Small intestine (tissue), 7 donors: ENCODE measurements around the gene ITGA7. TPM values are rescaled to one million over a fixed set of nuclear protein-coding genes. Genes with fewer than 3 reads are reported as not detected.
A peak's percentile ranks its signal among the peaks of the same experiment; 100 is the strongest.

ENCODE experiments used
- DNase-seq, 2 donors: peaks; one replicate each; pipeline versions ENCODE4 v3.0.0 to v3.0.0-alpha.2; 2013
- FAIRE-seq: peaks from 2 replicates; lab custom pipeline; 2012; peaks lifted over from hg19 to GRCh38; lab: Jason Lieb, UNC
- H3K27ac ChIP-seq, 3 donors: one replicate each; pipeline ENCODE4 v1.5.1; 2013; ENCODE audit warnings: low read length in 2 of 3, mild to moderate bottlenecking in 2 of 3, control low read depth in 1 of 3, inconsistent platforms in 1 of 3, low read depth in 1 of 3, moderate library complexity in 1 of 3
- H3K27me3 ChIP-seq, 3 donors: one replicate each; pipeline ENCODE4 v1.6.1; 2013; ENCODE audit warnings: low read length in 3 of 3, inconsistent platforms in 1 of 3; ENCODE audit not compliant: control insufficient read depth in 3 of 3, insufficient read depth in 3 of 3
- H3K36me3 ChIP-seq, 3 donors: one replicate each; pipeline ENCODE4 v1.6.1; 2013; ENCODE audit warnings: low read length in 3 of 3, inconsistent platforms in 1 of 3, low read depth in 1 of 3, mild to moderate bottlenecking in 1 of 3, moderate library complexity in 1 of 3; ENCODE audit not compliant: control insufficient read depth in 3 of 3, insufficient read depth in 2 of 3
- H3K4me1 ChIP-seq, 3 donors: one replicate each; pipeline ENCODE4 v1.6.1; 2013; ENCODE audit warnings: low read length in 2 of 3, inconsistent platforms in 1 of 3, low read depth in 1 of 3, mild to moderate bottlenecking in 1 of 3, moderate library complexity in 1 of 3; ENCODE audit not compliant: control insufficient read depth in 3 of 3, insufficient read depth in 2 of 3
- H3K4me3 ChIP-seq, 3 donors: one replicate each; pipeline ENCODE4 v1.5.1; 2013; ENCODE audit warnings: low read length in 3 of 3, control low read depth in 1 of 3, inconsistent platforms in 1 of 3, low read depth in 1 of 3, mild to moderate bottlenecking in 1 of 3, moderate library complexity in 1 of 3
- H3K9me3 ChIP-seq, 2 donors: one replicate each; pipeline ENCODE4 v1.6.1; 2013; ENCODE audit warnings: low read depth in 1 of 2, low read length in 1 of 2; ENCODE audit not compliant: control insufficient read depth in 2 of 2, insufficient read depth in 1 of 2
- WGBS, 3 donors: extraction: QIAGEN DNeasy Blood & Tissue Kit; methylation state at CpG; one replicate each; pipeline ENCODE4 v1.1.7; 2013; 5-methylcytosine and 5-hydroxymethylcytosine counted together
- polyA plus RNA-seq, 4 donors: library from polyadenylated mRNA; stranded (reverse) in 3 of 4; unstranded in 1 of 4; fragments of 200-250 nt in 3 of 4; fragments of 120-200 nt in 1 of 4; gene quantifications; one replicate each; pipeline versions ENCODE4 v1.2.1 to v1.2.3, GENCODE V29; 2013
- donor health status: healthy with polysubstance abuse.
- donor health status: control.
- donor health status: control.
- donor health status: Bipolar disorder and iron deficiency.
- donor health status: healthy.

Gene ITGA7
- polyA plus RNA-seq, 4 donors: 6.3 to 81.6 (median 29.6) TPM

- FAIRE-seq (no peak), DNase-seq (no peak)
- Histone ChIP-seq H3K36me3 (peaks cover 0 to 22% (median 0%) of the 10 kb centered on the region in 3 donors), H3K27ac (no peak overlapping the region), H3K27me3 (no peaks in the 10 kb centered on the region), H3K4me3 (no peak overlapping the region), H3K4me1 (peaks cover 0 to 36% (median 3%) of the 10 kb centered on the region in 3 donors), H3K9me3 (no peaks in the 10 kb centered on the region)
- WGBS, 3 donors: 84 to 86% (median 84%) methylated on average over 7 of the region's 7 CpGs
These were observed 10.0 kb downstream of the ITGA7 start for GRCh38 chr12:55697686-55698085.

DNA sequence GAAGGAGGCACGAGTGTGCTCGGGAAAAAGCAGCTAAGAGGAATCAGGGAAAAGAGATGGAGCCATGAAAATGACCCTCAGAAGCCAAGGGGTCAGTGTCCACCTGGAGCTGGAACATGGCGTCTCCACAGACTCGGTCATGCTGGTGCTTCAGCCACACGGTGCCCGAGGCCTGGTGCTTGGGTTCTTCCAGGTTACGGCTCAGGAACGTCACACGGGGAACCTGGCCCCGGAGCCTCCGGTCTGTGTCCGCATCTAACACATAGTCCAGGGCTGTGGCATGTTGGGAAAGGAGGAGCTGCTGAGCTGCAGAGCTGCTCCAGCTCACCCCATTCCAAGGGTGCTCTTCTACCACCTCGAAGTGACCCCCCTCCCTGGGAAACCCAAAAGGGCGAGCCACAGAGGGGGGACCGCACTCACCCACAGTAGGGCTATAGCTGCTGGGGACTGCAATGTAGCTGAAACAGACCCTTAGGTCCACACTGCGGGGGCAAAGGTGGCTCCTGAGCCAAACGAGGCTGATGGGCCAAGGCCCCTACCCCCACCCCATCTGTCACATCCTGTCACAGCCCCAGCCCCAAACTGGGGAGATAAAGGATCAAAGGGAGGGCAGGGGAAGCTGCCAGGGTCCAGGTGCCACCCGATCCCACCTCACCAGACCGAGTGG, 10.8 kb downstream of the ITGA7 start:
- 81 to 87% (median 82%) methylated on average over 17 to 19 of the region's 19 CpGs for WGBS, 3 donors
- no peaks in the 10 kb centered on the region for H3K27me3 ChIP-seq
- DNase-seq: no peak
- peaks cover 0 to 35% (median 3%) of the 10 kb centered on the region in 3 donors for H3K4me1 ChIP-seq
- no peak overlapping the region for H3K27ac ChIP-seq
- FAIRE-seq: no peak
- H3K36me3 ChIP-seq: peaks cover 0 to 23% (median 0%) of the 10 kb centered on the region in 3 donors
- no peaks in the 10 kb centered on the region for H3K9me3 ChIP-seq
- H3K4me3 ChIP-seq: no peak overlapping the region

DNA sequence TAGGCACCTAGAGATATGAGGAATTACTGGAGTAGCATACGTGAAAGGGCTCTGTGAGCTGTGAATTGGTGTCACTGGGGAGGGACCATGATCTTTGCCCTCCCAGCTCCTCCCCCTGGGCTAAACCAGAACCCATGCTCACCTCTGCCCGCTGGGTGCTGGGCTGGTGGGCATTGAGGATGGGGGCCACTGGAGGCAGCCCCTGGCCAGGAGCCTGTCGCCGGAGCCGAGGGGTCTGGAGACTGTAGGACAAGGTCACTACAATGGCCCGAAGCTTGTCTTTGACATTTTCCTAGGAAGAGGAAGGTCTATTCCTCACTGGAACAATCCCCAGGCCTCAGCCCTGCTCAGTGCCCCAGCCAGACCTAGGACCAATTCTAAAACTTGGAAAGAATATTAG, 11.6 kb downstream of the ITGA7 start:
- FAIRE-seq: no peak
- WGBS, 3 donors: 74 to 86% (median 74%) methylated on average over 6 of the region's 6 CpGs
- no peak for DNase-seq

DNA sequence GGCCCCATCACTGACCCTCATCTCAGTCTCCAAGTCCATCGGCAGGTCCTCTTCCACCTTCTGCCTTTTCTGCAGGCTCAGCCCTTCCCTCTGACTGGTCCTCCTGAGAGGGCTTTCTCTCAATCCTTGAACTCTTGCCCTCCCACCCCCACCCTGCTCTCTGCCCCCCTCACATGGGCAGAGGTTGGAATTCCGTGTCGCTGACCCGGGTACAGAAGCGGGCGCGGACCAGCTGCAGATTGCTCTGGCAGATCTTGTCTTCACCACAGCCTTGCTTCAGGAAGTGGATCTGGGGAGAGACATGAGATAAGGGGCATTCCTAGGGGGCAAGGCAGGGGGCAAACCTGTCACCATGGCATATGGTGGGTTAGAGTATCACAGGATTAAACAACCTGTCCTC, 12.4 kb downstream of the ITGA7 start:
- DNase-seq (peak; percentile 26 to 55), FAIRE-seq (no peak)
- Histone ChIP-seq H3K4me1 (peaks cover 0 to 35% (median 3%) of the 10 kb centered on the region in 3 donors), H3K9me3 (no peaks in the 10 kb centered on the region), H3K4me3 (no peak overlapping the region), H3K36me3 (peaks cover 0 to 26% (median 0%) of the 10 kb centered on the region in 3 donors), H3K27ac (no peak overlapping the region), H3K27me3 (no peaks in the 10 kb centered on the region)
- 51 to 60% (median 55%) methylated on average over 7 of the region's 7 CpGs for WGBS, 3 donors

More for the DNA sequence above, 11.6 kb downstream of the ITGA7 start:
- Histone ChIP-seq H3K4me1 (peaks cover 0 to 35% (median 3%) of the 10 kb centered on the region in 3 donors), H3K27ac (no peak overlapping the region), H3K36me3 (peaks cover 0 to 26% (median 0%) of the 10 kb centered on the region in 3 donors), H3K4me3 (no peak overlapping the region), H3K27me3 (no peaks in the 10 kb centered on the region), H3K9me3 (no peaks in the 10 kb centered on the region)

- peaks cover 0 to 26% (median 0%) of the 10 kb centered on the region in 3 donors for H3K36me3 ChIP-seq
These were observed 13.1 kb downstream of the ITGA7 start for GRCh38 chr12:55694651-55695050.

DNA sequence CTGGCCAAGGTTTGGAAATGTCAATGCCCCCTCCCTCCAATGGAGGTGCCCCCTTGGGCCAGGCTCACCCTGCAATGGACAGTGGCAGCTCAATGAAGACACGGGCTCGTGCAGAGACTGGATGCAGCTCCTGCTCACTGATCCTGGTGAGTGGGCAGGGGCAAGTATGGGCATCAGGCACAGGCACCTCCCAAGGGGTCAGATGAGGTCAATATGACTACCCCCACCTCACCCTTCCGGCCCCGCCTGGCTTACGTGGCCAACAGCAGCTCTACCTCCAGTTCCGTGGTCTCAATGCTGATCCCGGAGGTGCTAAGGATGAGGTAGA, 13.6 kb downstream of the ITGA7 start:
- Histone ChIP-seq H3K36me3 (peaks cover 0 to 28% (median 0%) of the 10 kb centered on the region in 3 donors), H3K27ac (no peak overlapping the region), H3K4me1 (peaks cover 0 to 24% (median 1%) of the 10 kb centered on the region in 3 donors), H3K9me3 (no peaks in the 10 kb centered on the region), H3K4me3 (no peak overlapping the region), H3K27me3 (no peaks in the 10 kb centered on the region)
- DNase-seq (no peak), FAIRE-seq (no peak)
- WGBS, 3 donors: 95 to 98% (median 96%) methylated on average over 7 of the region's 7 CpGs

More at GRCh38 chr12:55694651-55695050, 13.1 kb downstream of the ITGA7 start:
- DNase-seq: no peak
- WGBS, 3 donors: 93 to 100% (median 98%) methylated on average over 4 of the region's 4 CpGs
- H3K4me1 ChIP-seq: peaks cover 0 to 29% (median 3%) of the 10 kb centered on the region in 3 donors
- no peaks in the 10 kb centered on the region for H3K9me3 ChIP-seq
- H3K27ac ChIP-seq: no peak overlapping the region
- no peak for FAIRE-seq
- no peaks in the 10 kb centered on the region for H3K27me3 ChIP-seq
- no peak overlapping the region for H3K4me3 ChIP-seq

DNA sequence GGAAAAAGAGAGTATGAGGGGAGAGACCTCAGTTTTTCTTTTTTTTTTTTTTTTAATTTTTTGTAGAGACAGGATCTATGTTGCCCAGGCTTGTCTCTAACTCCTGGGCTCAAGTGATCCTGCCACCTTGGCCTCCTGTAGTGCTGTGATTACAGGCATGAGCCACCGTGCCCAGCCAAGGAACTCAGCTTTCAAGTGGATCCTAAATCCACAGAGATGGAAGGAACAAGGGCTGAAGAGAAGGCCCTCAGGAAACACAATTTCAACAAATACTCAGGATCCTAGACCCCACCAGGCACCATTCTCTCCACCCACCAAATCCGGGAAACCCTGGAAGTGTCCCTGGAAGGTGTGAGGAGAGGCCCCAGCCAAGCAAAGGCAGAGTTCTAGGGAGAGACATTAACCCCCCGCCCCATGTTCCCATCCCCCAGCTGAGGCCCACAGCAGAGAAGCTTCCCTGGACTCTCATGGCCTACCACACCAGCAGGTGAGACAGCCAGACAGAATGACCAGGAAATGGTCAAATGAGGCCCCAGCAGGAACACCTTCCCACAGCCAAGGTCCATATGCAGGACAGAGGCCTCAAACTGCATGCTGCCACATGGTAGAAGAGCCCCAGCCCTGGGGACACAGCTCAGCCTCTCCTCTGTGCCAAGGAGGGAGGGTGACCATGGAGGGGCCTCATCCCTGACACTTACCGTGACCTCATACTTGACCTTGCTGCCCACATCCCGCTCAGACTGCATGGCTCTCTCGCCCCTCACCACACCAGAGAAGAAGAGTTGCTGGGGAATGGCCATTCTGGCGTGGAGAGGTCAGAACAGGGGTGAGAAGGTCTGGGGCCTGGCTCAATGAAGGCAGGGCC, 14.1 kb downstream of the ITGA7 start:
- no peak overlapping the region for H3K4me3 ChIP-seq
- DNase-seq: no peak
- peaks cover 0 to 22% (median 0%) of the 10 kb centered on the region in 3 donors for H3K4me1 ChIP-seq
- H3K27me3 ChIP-seq: no peaks in the 10 kb centered on the region
- FAIRE-seq: no peak
- WGBS, 3 donors: 92 to 95% (median 93%) methylated on average over 7 of the region's 7 CpGs
- H3K27ac ChIP-seq: no peak overlapping the region
- peaks cover 0 to 32% (median 0%) of the 10 kb centered on the region in 3 donors for H3K36me3 ChIP-seq
- no peaks in the 10 kb centered on the region for H3K9me3 ChIP-seq

DNA sequence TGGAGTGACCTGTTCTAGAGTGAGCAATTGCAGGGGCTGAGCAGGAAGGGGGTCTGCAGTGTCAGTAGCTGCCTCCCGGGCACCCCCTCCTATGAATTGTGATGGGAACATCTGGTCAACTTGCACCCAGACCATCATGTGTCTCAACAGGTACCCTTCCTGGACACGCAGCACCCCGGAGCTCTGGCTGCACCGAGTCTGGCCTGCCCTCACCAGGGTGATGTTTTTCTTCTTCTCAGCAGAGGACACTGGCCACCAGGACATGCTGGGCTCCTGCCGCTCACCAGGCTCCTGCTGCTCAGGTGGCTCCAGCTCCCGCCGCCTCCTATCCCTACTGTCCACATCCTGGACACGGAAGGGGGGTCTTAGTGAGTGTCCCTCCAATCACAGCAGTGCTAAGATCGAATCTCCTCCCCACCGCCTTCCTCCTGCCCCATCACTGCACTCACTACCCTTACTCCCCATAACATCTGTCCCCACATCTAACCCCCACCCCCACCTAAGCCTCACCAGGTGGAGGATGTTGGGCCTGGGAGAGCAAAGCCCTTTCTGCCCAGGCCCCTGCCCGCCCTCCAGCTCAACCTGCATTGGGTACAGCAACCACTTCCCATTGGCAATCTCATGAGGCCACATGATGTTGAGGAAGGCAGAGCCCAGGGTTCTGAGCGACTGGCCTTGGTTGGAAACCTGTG, 14.9 kb downstream of the ITGA7 start:
- no peaks in the 10 kb centered on the region for H3K9me3 ChIP-seq

More for the DNA sequence above, 14.9 kb downstream of the ITGA7 start:
- DNase-seq (no peak), FAIRE-seq (no peak)
- Histone ChIP-seq H3K36me3 (peaks cover 0 to 35% (median 0%) of the 10 kb centered on the region in 3 donors), H3K4me3 (no peak overlapping the region), H3K27ac (no peak overlapping the region), H3K4me1 (peaks cover 0 to 22% (median 0%) of the 10 kb centered on the region in 3 donors), H3K27me3 (no peaks in the 10 kb centered on the region)
- WGBS, 3 donors: 86 to 94% (median 94%) methylated on average over 12 of the region's 12 CpGs
